GM18505 (cell line): Measurements from ENCODE around the gene HSD17B1.

Experiments used
- ATAC-seq: cut with Tn5 transposase; IDR thresholded peaks from one replicate; pipeline ENCODE4 v1.9.1; 2021; ENCODE audit not compliant: unreplicated experiment
- POLR2A ChIP-seq: IDR thresholded peaks from 4 replicates; pipeline ENCODE4 v1.6.1; 2011; ENCODE audit warnings: borderline replicate concordance; ENCODE audit not compliant: insufficient read depth, insufficient read length; ENCODE audit errors: extremely low read depth

The HSD17B1 gene

GRCh38 chr17:42574463-42574862 lies 21.7 kb downstream of the HSD17B1 start:
- no peak for TF ChIP-seq POLR2A

GRCh38 chr17:42577140-42577531 lies 24.4 kb downstream of the HSD17B1 start:
- TF ChIP-seq POLR2A: no peak
- peak; percentile 2 for ATAC-seq

More at GRCh38 chr17:42574463-42574862, 21.7 kb downstream of the HSD17B1 start:
- ATAC-seq: no peak

GRCh38 chr17:42577532-42578281 lies 25.0 kb downstream of the HSD17B1 start, which contains the start of gene PSMC3IP:
PSMC3IP (minus strand) TSS chr17:42577729; CDS start chr17:42577686, 43 bp downstream.
- ATAC-seq: peak; percentile 58
- peak; percentile 85 for TF ChIP-seq POLR2A

- ATAC-seq: peak; percentile 46
- TF ChIP-seq POLR2A: no peak
Observed at GRCh38 chr17:42578282-42578869, 25.7 kb downstream of the HSD17B1 start.

GRCh38 chr17:42579794-42580551 lies 27.2 kb downstream of the HSD17B1 start:
- TF ChIP-seq POLR2A: no peak
- no peak for ATAC-seq

- ATAC-seq: no peak
- no peak for TF ChIP-seq POLR2A
Observed at GRCh38 chr17:42581744-42582270, 29.1 kb downstream of the HSD17B1 start.

GRCh38 chr17:42584880-42585279 lies 32.2 kb downstream of the HSD17B1 start:
- no peak for ATAC-seq
- no peak for TF ChIP-seq POLR2A

GRCh38 chr17:42585353-42585752 lies 32.6 kb downstream of the HSD17B1 start:
- ATAC-seq: no peak
- no peak for TF ChIP-seq POLR2A

- TF ChIP-seq POLR2A: no peak
- no peak for ATAC-seq
Observed at GRCh38 chr17:42586514-42587230, 33.9 kb downstream of the HSD17B1 start.

- no peak for TF ChIP-seq POLR2A
- ATAC-seq: no peak
Observed at GRCh38 chr17:42590886-42591285, 38.2 kb downstream of the HSD17B1 start.

- TF ChIP-seq POLR2A: no peak
- ATAC-seq: no peak
Observed at GRCh38 chr17:42591411-42591810, 38.7 kb downstream of the HSD17B1 start.

GRCh38 chr17:42596386-42596785 lies 43.7 kb downstream of the HSD17B1 start:
- TF ChIP-seq POLR2A: no peak
- ATAC-seq: no peak

- no peak for ATAC-seq
Observed at GRCh38 chr17:42598905-42599304, 46.2 kb downstream of the HSD17B1 start.

GRCh38 chr17:42603318-42603717 lies 50.6 kb downstream of the HSD17B1 start:
- ATAC-seq: no peak
- TF ChIP-seq POLR2A: no peak

More at GRCh38 chr17:42598905-42599304, 46.2 kb downstream of the HSD17B1 start:
- TF ChIP-seq POLR2A: no peak
